ENCODE results near the gene PHKG1.

- TF ChIP-seq CTCF (optimal IDR thresholded peaks at IDR 0.05 in 1 of 3, IDR thresholded peaks at IDR 0.05 in 1 of 3, conservative IDR thresholded peaks at IDR 0.05 in 1 of 3; ENCODE audit: extremely low read depth in 1 of 3, insufficient read depth in 2 of 3, low read length in 3 of 3) = no peak
- TF ChIP-seq EZH2 (IDR thresholded peaks at IDR 0.05; ENCODE audit: low read length) = no peak
Observed at GRCh38 chr7:56125831-56126230, 33.1 kb upstream of the PHKG1 start.
